Endothelial cell of umbilical vein (primary cell): ENCODE data around the gene MYO7B.

Experiments
- CTCF ChIP-seq, 2 donors: IDR thresholded peaks; 1 replicate in 1 of 2; 2 replicates in 1 of 2; pipeline ENCODE4 v1.5.1; 2011; ENCODE audit warnings: low read length in 2 of 2, mild to moderate bottlenecking in 2 of 2, moderate library complexity in 2 of 2, control low read depth in 1 of 2, inconsistent platforms in 1 of 2, low read depth in 1 of 2; ENCODE audit not compliant: insufficient read depth in 1 of 2; ENCODE audit errors: extremely low read depth in 1 of 2
- EZH2 ChIP-seq: IDR thresholded peaks from 2 replicates; pipeline ENCODE4 v1.6.1; 2012; ENCODE audit warnings: borderline replicate concordance, low read depth, mild to moderate bottlenecking, moderate library complexity, low read length, inconsistent platforms; ENCODE audit not compliant: severe bottlenecking
- MAX ChIP-seq: IDR thresholded peaks from 2 replicates; pipeline ENCODE4 v1.6.1; 2011; ENCODE audit not compliant: insufficient read depth, insufficient read length
- MYC ChIP-seq: IDR thresholded peaks from one replicate; pipeline ENCODE4 v1.6.1; 2011; ENCODE audit warnings: mild to moderate bottlenecking, low read depth, low read length
- POLR2A ChIP-seq: IDR thresholded peaks from 2 replicates; pipeline ENCODE4 v1.6.1; 2012; ENCODE audit warnings: low read depth, mild to moderate bottlenecking, control low read depth, low read length

- TF ChIP-seq MYC: no peak
- no peak for TF ChIP-seq MAX
- TF ChIP-seq CTCF (IDR thresholded peaks at IDR 0.05; ENCODE audit: extremely low read depth in 1 of 2, insufficient read depth in 1 of 2, low read depth in 1 of 2, low read length in 2 of 2): no peak
- no peak for TF ChIP-seq POLR2A
- TF ChIP-seq EZH2: no peak
These were observed 145.9 kb downstream of the MYO7B start for GRCh38 chr2:127681288-127681804.
